Cardiac fibroblast (primary cell): ENCODE results near the gene ACO2.

Experiments
- DNase-seq, 2 donors: peaks; one replicate each; pipeline versions ENCODE4 v3.0.0 to v3.0.0-alpha.2; 2010; ENCODE audit warnings: low read depth in 2 of 2
- H3K4me3 ChIP-seq, 2 donors: replicated peaks in 1 of 2; 1 replicate in 1 of 2; 2 replicates in 1 of 2; pipeline ENCODE4 v1.5.1; 2011; ENCODE audit warnings: low read depth in 2 of 2, low read length in 2 of 2, mild to moderate bottlenecking in 2 of 2, moderate library complexity in 1 of 2
- CTCF ChIP-seq: IDR thresholded peaks from one replicate; pipeline ENCODE4 v1.5.1; 2011; ENCODE audit warnings: low read depth, mild to moderate bottlenecking, low read length, inconsistent platforms

ACO2 gene

GRCh38 chr22:41523464-41524221, 54.7 kb downstream of the ACO2 start:
- DNase-seq = peak; percentile 46 to 68
- no peak overlapping the region for H3K4me3 ChIP-seq
- TF ChIP-seq CTCF = no peak

- no peak for TF ChIP-seq CTCF
- peak; percentile 46 to 66 for DNase-seq
Observed at GRCh38 chr22:41524251-41524661, 55.3 kb downstream of the ACO2 start.

GRCh38 chr22:41524809-41525449, 56.0 kb downstream of the ACO2 start:
- H3K4me3 ChIP-seq = no peak overlapping the region
- peak in 1 of 2 donors; percentile 33 for DNase-seq
- TF ChIP-seq CTCF = no peak

More at GRCh38 chr22:41524251-41524661, 55.3 kb downstream of the ACO2 start:
- H3K4me3 ChIP-seq = no peak overlapping the region

GRCh38 chr22:41525450-41526225, 56.7 kb downstream of the ACO2 start:
- TF ChIP-seq CTCF = no peak
- no peak overlapping the region for H3K4me3 ChIP-seq
- DNase-seq = no peak

GRCh38 chr22:41526226-41526829, 57.4 kb downstream of the ACO2 start:
- TF ChIP-seq CTCF = no peak
- no peak for DNase-seq
- no peak overlapping the region for H3K4me3 ChIP-seq
